GM18505 (cell line): Measurements from ENCODE around the gene GRAMD1B.

Source experiments
- ATAC-seq: cut with Tn5 transposase; IDR thresholded peaks from one replicate; pipeline ENCODE4 v1.9.1; 2021; ENCODE audit not compliant: unreplicated experiment
- POLR2A ChIP-seq: IDR thresholded peaks from 4 replicates; pipeline ENCODE4 v1.6.1; 2011; ENCODE audit warnings: borderline replicate concordance; ENCODE audit not compliant: insufficient read depth, insufficient read length; ENCODE audit errors: extremely low read depth

Gene GRAMD1B

GRCh38 chr11:123479048-123479837, 49.2 kb downstream of the GRAMD1B start:
- ATAC-seq = peak; percentile 52
- TF ChIP-seq POLR2A = no peak

GRCh38 chr11:123480290-123480815, 50.3 kb downstream of the GRAMD1B start:
- TF ChIP-seq POLR2A = no peak
- peak; percentile 36 for ATAC-seq

- TF ChIP-seq POLR2A = no peak
- ATAC-seq = no peak
Observed at GRCh38 chr11:123480882-123481281, 50.8 kb downstream of the GRAMD1B start.

GRCh38 chr11:123481640-123482039, 51.6 kb downstream of the GRAMD1B start:
- TF ChIP-seq POLR2A = no peak
- ATAC-seq = no peak

- ATAC-seq = no peak
- no peak for TF ChIP-seq POLR2A
Observed at GRCh38 chr11:123482218-123482617, 52.1 kb downstream of the GRAMD1B start.

DNA sequence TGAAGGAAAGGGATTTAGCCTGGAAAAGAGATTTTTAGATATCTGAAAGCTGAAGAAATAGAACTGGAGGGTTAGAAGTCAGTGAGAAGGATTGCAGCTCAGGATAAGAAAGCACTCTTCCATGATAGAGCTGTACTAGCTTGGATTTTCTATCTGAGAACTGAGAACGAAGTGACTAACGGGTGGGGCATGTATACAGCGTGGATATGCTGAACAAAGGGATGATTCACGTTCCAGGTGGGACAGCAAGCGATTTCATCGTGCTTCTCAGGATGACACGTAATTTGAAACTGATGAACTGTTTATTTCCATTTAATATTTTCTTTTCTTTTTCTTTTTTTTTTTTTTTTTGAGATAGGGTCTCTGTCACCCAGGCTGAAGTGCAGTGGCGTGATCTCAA, 53.0 kb downstream of the GRAMD1B start:
- no peak for ATAC-seq
- no peak for TF ChIP-seq POLR2A

DNA sequence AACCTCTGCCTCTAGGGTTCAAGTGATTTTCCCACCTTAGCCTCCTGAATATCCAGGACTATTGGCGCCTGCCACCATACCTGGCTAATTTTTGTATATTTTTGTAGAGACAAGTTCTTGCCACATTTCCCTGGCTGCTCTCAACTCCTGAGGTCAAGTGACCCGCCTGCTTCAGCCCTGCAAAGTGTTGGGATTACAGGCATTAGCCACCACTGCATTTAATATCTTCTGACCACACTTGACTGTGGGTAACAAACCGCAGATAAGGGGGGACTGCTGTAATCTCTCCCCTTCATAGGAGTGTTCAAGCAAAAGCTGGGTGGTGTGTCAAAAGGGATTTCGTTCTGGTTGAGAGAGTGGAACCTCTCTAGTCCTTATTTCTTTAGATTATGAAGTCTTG, 53.4 kb downstream of the GRAMD1B start:
- TF ChIP-seq POLR2A = no peak
- no peak for ATAC-seq

GRCh38 chr11:123484448-123484847, 54.4 kb downstream of the GRAMD1B start:
- TF ChIP-seq POLR2A = no peak
- ATAC-seq = peak; percentile 43

- no peak for ATAC-seq
- TF ChIP-seq POLR2A = no peak
Observed at GRCh38 chr11:123487157-123487744, 57.2 kb downstream of the GRAMD1B start.

GRCh38 chr11:123490527-123490926, 60.5 kb downstream of the GRAMD1B start:
- ATAC-seq = no peak
- no peak for TF ChIP-seq POLR2A

- ATAC-seq = no peak
- TF ChIP-seq POLR2A = no peak
Observed at GRCh38 chr11:123491241-123491640, 61.2 kb downstream of the GRAMD1B start.

GRCh38 chr11:123493349-123494063, 63.4 kb downstream of the GRAMD1B start:
- no peak for ATAC-seq

GRCh38 chr11:123494195-123495050, 64.4 kb downstream of the GRAMD1B start:
- TF ChIP-seq POLR2A = no peak
- ATAC-seq = no peak

More at GRCh38 chr11:123493349-123494063, 63.4 kb downstream of the GRAMD1B start:
- TF ChIP-seq POLR2A = no peak
